Lower leg skin (tissue), 3 donors: Measurements from ENCODE around the gene HIP1.

Experiments used
- POLR2A ChIP-seq, 2 donors: fragments of 450-650 bp; IDR thresholded peaks; one replicate each; pipeline ENCODE4 v1.6.1; 2016 to 2017; ENCODE audit warnings: antibody characterized with exemption in 2 of 2, mild to moderate bottlenecking in 1 of 2, moderate library complexity in 1 of 2
- TF ChIP-seq, protein P1 (sequence below), 3 donors: fragments of 450-650 bp; IDR thresholded peaks; one replicate each; pipeline ENCODE4 v1.5.1; 2016; ENCODE audit warnings: antibody characterized with exemption in 3 of 3, mild to moderate bottlenecking in 3 of 3, moderate library complexity in 2 of 3

DNA sequence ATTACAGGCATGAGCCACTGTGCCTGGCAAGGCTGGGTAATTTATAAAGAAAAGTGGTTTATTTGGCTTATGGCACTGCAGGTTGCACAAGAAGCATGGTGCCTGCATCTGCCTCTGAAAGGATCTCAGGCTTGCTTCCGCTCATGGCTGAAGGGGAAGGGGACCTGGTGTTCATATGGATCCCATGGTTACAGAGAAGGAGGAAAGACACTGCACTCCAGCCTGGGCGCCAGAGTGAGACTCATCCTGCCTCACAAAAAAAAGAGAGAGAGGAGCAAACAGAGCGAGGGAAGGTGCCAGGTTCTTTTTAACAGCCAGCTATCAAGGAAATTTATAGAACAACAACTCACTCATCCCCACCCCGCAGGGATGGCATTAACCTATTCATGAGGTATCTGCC lies 36.2 kb downstream of the HIP1 start:
- TF ChIP-seq, protein P1, sequence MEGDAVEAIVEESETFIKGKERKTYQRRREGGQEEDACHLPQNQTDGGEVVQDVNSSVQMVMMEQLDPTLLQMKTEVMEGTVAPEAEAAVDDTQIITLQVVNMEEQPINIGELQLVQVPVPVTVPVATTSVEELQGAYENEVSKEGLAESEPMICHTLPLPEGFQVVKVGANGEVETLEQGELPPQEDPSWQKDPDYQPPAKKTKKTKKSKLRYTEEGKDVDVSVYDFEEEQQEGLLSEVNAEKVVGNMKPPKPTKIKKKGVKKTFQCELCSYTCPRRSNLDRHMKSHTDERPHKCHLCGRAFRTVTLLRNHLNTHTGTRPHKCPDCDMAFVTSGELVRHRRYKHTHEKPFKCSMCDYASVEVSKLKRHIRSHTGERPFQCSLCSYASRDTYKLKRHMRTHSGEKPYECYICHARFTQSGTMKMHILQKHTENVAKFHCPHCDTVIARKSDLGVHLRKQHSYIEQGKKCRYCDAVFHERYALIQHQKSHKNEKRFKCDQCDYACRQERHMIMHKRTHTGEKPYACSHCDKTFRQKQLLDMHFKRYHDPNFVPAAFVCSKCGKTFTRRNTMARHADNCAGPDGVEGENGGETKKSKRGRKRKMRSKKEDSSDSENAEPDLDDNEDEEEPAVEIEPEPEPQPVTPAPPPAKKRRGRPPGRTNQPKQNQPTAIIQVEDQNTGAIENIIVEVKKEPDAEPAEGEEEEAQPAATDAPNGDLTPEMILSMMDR (IDR thresholded peaks at IDR 0.05), result no peak
- no peak for TF ChIP-seq POLR2A (IDR thresholded peaks at IDR 0.05)
